Measurements from ENCODE around the gene TOX3.
A peak's percentile ranks its signal among the peaks of the same experiment; 100 is the strongest.

The TOX3 gene

GRCh38 chr16:52563767-52564611 lies 17.0 kb upstream of the TOX3 start:
- no peak for DNase-seq

GRCh38 chr16:52562770-52563169 lies 15.8 kb upstream of the TOX3 start:
- DNase-seq, result no peak

- no peak for DNase-seq
Measured at GRCh38 chr16:52561910-52562741, 15.2 kb upstream of the TOX3 start.

GRCh38 chr16:52558448-52558847 lies 11.5 kb upstream of the TOX3 start:
- DNase-seq, result no peak

- DNase-seq, result no peak
Measured at GRCh38 chr16:52557236-52557635, 10.3 kb upstream of the TOX3 start.

GRCh38 chr16:52556083-52556482 lies 9.1 kb upstream of the TOX3 start:
- DNase-seq, result no peak

DNA sequence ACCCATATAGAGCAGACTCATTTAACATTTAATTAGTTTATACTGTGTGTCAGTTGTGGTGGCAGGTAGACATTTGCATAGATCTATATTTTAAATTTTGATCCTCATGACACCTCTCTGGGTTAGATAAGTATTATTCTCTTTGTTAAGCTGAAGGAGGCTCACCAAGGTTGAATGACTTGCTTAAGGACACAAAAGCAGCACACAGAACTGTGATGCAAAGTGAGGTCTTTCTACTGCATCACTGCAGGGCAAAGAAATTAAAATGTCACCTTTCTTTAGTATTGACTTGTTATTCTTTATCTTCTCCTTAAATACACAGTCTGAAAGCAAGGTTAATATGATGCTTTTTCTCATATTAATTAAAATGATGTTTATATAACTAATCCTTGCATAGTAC lies 8.6 kb upstream of the TOX3 start:
- DNase-seq, result no peak

GRCh38 chr16:52554334-52554733 lies 7.4 kb upstream of the TOX3 start:
- DNase-seq, result no peak

DNA sequence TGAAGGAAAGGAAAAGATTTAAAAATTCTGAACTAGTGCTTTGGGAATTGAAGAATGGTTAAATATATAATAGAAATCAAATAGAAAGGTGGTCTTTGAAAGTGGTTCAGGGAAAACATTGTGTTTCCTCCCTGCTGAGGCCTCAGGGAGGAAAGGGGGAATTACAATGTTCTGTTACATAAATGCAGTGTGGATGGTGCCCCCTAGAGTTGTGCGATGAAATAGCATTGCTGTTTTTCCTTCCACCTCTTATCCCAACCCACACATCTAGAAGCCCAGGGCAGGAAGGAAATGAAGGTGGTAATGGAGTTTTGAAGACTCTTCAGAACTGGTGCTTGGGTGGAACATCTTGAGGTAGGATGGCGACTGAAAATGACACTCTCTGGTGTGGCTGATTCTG lies 6.4 kb upstream of the TOX3 start:
- DNase-seq, result no peak

- no peak for DNase-seq
Measured at GRCh38 chr16:52552643-52553042, 5.7 kb upstream of the TOX3 start.

GRCh38 chr16:52549011-52549692 lies 2.2 kb upstream of the TOX3 start:
- no peak for DNase-seq

GRCh38 chr16:52548261-52549010 lies 1.5 kb upstream of the TOX3 start:
- DNase-seq, result no peak

- DNase-seq, result no peak
Measured at GRCh38 chr16:52547834-52548215, 882 bp upstream of the TOX3 start.

GRCh38 chr16:52546291-52547003 lies 496 bp downstream of the TOX3 start:
- peak; percentile 24 for DNase-seq

DNA sequence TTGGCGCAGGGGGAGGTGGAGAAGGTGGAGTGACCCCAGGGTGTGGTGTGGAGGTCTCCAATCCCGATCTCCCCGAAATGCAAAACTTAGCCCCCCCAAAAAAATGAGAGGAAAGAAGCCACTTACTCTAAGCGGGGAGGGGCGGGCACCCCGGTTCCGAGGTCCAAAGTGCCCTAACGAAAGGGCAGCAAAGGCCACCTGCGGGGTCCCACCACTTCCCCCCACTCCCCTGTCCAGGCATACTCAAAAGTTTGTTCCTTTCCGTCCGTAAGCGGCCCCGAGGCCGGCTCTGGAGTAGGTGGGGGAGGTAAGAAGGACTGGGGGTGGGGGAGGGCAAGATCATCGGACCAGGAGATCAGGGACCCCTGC lies 1.1 kb downstream of the TOX3 start:
- no peak for DNase-seq

- no peak for DNase-seq
Measured at GRCh38 chr16:52545222-52545897, 1.6 kb downstream of the TOX3 start.

- DNase-seq, result no peak
Measured at GRCh38 chr16:52544703-52545102, 2.2 kb downstream of the TOX3 start.

- no peak for DNase-seq
Measured at GRCh38 chr16:52543654-52544053, 3.3 kb downstream of the TOX3 start.

DNA sequence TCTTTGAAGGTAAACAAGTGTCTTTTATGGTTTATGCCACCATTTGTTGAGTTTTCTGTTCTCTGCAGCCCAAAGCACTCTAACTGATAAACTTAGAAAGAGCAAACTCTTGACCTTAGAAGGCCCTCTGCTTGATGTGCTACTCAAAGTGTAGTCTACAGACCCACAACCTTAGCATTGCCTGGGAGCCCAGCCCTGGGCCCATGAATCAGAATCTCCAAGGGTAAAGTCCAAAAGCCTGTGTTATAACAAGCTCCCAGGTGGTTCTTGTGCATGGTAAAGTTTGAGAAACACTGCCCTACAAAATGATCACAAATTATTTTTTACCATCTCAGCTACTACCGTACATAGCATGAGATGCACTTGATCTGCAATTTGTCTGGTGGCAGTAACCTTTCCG lies 6.0 kb downstream of the TOX3 start:
- no peak for DNase-seq

DNA sequence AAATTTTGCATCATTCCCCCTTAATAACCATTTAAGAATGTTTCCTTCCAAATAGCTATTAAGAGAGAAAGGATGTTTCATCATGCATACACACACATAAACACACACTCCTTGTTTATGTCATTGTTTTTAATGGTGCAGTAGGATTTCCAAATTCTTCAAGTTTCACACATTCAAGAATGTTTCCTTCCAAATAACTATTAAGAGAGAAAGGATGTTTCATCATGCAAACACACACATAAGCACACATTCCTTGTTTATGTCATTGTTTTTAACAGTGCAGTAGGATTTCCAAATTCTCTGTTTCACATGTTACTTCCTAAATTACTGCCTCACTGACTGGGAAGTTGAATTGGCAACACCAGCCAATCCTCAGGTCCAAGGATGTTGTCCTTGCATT lies 7.8 kb downstream of the TOX3 start:
- no peak for DNase-seq

- DNase-seq, result no peak
Measured at GRCh38 chr16:52538511-52538910, 8.4 kb downstream of the TOX3 start.

GRCh38 chr16:52537516-52537915 lies 9.4 kb downstream of the TOX3 start:
- no peak for DNase-seq

All from right hindlimb (tissue), 1 donor.